Limb (tissue), 2 donors: ENCODE measurements around the gene ASB5.
A peak's percentile ranks its signal among the peaks of the same experiment; 100 is the strongest.

Source experiments
- DNase-seq, 2 donors: peaks; one replicate each; pipeline ENCODE4 v3.0.0-alpha.2; 2016; ENCODE audit errors: extremely low spot score in 2 of 2

Gene ASB5

DNA sequence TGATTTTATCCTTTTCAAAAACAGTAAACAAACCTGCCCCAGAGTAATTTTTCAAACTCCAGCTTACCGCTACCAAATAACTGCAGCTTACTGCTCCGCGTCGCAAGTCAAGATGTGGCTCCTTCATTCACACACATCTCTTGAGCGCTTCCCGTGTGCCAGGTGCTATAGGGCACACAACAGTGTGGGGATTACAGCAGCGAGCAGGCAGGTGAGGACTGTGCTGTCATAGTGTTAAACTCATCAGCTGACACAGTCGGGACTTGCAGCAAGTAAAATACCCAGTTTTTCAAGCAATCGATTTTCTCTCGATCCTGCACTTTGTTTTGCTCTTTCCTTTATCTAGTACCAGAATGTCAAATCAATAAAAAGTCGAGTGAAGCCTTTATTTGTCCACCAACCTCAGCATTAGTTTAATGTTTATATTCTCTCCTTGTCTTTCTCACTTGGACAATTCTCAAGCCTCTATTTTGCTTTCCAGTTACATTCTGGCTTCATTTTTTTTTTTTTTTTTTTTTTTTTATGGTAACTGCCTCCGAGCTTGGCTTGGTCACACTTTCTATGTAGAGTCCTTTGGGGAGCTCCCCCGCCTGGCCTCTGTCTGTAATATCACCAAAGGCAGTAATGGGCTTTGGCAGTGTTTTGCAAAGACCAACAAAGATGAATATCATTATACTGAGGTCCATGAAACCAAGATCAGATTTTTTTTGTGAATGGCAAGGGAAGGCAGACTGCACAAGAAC lies 8.3 kb upstream of the ASB5 start:
- peak in 1 of 2 donors; percentile 42 for DNase-seq

DNA sequence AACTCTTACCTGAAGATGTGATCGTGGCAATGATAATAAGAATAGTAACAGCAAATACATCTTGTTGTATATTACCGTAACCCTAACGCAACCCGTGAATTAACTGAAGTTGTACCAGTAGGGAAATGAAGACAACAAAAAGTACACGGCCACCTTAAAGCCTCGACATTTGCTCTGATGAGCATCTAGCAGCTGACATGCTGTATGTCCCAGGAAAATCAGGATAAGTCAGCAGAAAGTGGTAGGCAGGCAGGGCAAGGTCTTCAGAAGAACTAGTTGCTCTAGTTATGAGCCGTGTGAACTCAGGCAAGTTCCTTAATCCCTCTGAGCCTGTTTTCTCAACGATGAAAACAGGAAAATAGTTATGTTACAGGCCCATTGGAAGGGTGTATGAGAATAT lies 7.7 kb upstream of the ASB5 start:
- no peak for DNase-seq

DNA sequence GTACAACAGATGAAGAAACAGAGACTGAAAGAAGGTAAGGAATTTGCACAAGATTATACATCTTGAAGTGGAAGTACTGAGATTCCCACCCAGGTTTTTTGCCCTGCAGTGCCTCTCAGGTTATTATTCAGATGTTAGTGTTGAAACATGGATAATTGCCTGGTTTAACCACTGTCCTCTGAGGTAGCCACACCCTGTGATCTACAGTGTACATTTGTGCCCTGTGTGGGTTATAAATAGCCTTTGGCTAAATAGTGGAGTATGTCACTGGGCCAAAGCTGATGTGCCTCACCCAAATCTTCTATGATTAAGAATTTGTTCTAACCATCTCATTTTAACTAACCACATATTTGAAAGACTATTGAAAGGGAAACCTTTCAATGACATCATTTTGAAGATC lies 5.4 kb upstream of the ASB5 start:
- no peak for DNase-seq

DNA sequence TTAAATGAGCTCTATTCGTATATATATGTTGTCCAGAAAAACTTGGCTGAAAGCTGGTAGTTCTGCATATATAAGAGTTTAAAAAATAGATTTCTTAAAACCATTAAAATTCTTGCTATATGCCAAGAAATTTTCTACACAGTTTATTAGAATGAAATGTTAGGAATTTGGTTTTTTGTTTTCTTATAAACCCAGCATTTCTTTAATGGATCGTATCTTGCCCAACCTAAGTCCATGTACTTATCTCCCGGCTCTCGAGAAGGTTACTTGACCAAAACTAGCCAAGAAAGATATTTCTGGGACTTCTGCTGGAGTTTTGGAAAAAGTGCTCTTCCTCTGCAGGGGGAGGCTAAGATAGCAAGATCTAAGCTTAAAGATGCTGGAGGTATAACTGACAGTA lies 4.7 kb upstream of the ASB5 start:
- DNase-seq, result no peak

DNA sequence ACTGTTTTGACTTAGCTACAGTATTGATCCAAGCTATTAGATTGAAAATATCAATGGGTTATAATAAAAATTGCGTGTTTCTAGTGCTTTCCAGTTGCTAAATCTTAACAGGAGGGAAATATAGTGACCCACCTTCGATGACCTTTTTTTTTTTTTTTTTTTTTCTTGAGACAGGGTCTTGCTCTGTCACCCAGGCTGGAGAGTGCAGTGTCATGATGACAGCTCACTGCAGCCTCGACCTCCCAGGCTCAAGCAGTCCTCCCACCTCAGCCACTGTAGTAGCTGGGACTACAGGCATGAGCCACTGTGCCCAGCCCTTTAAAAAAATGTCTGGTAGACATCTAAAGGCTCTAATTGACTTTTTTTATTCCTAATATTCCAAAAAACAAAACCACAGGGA lies 3.8 kb upstream of the ASB5 start:
- no peak for DNase-seq

DNA sequence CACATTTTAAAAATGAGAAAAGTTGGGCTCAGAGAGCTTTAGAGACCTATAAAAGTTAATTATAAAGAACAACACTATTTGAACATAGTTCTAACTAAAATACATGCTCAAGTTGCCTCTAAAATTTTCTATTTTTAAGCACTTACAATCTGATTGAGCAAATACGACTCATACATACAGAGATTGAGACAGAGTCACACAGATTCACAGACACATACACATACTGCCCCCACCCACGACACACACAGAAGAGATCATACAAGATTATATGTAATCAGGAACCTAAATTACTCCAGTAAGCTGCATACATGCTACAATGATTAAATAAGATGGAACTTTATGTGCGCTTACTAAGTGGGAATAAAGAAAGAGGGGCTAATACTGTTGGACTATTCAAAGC lies 2.7 kb upstream of the ASB5 start:
- no peak for DNase-seq

DNA sequence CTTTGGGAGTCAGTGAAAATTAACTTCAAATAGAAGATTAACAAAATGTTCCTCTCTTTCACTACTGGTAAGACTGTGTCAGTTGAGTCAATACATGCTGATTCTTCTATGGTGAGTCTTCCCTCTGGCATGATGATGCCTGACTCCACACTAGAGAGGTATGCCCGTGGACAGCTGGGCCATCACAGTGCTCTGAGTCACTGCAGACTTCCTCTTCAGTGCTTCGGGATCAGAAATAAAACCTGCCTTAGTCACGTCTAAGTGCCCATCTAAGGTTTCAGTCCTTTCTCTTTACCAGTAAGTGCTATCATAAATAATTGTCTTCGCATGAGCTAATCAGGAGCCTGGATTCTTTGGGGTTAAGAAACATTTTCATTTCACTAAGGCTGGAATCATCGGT lies 1.6 kb upstream of the ASB5 start:
- DNase-seq, result no peak

DNA sequence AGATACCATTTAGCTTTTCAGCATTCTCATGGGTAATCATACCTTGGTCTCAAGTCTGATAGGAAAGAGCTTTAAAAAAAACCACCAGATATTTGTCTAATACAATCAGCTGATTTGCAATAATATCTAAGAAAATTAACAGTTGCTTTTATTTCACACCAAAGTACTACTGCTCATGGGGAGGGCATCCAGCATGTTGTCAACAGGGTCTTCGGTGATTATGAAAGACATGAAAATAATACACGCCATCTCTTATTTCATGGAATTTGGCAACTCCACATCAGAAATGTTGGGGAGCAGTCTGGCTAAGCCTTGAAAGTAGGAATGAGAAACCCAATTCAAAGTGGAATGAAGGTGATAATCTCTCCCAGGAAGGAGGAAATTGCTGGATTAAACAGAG lies 3.0 kb downstream of the ASB5 start:
- DNase-seq, result no peak

DNA sequence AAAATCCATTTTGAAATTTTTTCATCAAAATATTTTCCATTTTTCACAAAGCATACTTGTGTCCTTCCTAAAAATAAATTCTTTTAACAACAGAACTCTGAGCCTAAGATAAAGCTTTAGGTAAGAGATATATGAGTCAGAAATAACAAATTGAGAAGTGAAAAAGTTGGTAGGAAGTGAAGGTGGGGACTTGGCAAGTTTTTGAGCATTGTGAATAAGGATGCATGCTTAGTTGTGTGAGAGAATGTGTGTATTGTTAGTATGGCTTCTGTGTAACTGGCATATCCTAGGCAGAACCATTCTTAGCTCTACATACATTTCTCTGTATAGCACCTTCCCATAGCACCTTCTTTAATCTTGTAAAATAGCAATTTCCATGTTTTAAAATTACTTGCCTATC lies 6.8 kb downstream of the ASB5 start:
- no peak for DNase-seq

DNA sequence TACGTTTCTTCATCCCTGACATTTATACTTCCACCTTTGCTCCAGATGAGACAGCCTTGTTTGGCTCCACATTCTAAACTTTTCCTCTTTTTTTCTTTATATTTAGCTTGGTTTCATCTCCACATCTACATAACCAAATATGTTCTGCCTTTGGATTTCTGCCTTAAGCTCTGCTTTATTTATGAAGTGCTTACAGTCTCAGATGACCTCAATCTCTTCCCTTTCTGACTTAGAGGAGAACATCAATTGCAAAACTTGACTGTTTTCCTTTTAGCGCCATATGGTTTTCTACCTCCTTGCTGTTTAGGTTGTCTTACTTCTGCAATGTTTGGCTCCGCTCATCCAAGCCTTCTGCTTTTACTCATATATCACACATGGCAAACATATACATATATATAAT lies 7.5 kb downstream of the ASB5 start:
- no peak for DNase-seq

DNA sequence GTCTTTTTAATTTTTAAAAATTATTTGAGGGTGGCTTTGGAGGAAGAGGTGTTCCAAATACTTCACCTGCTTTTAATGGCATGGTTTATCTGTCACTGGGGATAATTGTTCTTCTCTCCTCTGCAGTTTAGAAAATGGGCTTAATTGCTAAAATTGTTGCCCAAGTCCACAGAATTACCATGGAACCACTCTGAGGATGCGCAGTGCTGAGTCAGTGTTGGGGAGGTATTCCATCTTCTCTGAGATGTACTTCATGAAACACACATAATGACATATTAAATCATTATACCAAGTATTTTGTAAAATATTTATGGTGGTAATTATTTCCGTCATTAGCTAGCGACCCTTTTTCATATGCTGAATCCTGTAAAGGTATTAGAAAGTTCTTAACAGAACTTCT lies 8.0 kb downstream of the ASB5 start:
- DNase-seq, result no peak

DNA sequence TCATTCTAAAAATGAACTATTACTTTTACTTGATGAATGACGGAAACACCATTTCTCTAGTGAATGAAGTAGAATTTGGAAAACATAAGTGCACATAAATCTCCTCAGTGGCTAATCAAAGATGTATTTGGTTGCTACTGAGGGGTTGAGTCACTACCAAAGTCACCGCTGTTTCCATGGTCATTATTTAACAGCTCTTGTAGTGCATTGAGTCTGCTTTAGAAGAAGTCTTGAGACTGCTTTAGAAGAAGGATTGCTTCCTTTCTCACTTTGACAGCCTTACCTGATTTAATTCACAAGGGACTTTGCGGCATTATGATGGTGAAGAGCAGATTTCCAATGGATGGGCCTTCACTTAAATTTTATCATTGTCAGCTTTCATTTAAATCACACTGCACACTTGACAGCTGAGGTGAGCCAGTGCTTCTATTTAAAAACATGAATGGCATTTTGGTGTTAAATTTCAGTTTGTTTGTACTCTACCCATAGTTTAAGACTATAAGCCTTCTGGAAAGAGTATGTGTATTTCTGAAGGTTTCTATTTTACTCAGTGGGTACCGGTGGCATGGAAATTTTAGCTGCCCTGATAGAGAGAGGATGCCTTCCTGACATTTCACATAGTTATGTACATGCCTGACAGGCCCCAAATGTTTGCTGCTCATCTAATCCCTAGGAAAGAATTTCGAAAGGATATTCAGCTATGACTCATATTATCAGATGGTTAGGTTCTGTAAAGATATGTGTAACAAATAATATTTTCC lies 9.5 kb downstream of the ASB5 start:
- DNase-seq, result no peak

DNA sequence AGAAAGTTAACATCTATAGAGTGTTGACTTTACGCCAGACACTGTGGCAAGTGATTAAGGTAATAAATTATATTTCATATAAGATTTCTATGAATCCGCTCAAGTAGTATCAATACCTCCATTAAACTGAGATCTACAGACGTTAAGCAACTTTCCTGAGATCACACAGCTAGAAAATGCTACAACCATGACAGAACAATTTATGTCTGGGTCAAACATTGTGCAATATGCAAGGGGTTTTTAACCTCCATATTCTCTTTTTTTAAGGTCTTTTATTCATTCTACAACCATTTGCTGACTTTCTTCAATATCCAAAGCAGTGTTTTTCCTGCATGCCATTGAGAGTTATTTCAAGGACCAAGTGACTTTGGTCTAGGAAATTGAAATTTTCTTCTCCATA lies 10.9 kb downstream of the ASB5 start:
- no peak for DNase-seq

DNA sequence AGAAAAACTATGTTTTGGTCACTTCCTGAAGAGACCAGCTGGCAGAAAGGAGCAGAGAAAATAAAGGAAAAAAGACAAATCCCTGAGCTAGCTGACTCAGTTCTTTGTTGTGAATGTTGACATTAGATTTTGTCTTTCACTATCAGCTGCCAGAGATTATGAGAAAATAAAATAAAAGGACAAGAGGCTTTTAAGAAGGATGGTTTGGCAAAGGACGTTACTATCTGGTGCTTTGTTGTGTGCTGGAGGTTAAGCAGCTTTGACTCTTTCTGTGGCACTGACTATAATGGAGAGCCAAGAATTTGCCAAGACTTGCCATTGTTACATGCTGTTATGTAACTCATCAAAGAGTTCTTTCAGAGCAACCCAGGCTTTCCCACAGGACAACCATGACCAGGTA lies 12.1 kb downstream of the ASB5 start:
- no peak for DNase-seq

DNA sequence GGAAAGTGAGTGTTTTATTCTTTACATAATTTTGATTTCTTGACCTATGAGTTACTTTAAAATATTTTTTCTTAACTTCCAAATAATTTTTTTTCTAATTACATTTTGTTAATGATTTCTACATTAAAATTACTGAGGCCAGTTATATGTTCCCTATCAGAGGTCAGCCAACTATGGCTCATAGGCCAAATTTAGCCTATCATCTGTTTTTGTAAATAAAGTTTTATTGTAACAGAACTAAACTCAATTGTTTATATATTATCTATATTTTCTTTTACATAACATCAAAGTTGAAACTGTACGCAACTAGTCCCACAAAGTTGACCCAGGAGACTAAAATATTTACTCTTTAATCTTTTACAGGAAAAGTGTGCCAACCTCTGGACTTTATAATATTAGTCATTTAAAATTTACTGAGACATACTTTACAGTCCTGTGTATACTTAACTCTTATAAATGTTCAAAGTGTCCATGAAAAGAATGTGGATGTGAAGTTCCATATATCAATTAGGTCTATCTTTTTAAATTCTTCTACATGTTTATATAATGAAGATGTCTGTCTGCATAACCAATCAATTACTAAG lies 26.2 kb downstream of the ASB5 start:
- DNase-seq, result no peak

DNA sequence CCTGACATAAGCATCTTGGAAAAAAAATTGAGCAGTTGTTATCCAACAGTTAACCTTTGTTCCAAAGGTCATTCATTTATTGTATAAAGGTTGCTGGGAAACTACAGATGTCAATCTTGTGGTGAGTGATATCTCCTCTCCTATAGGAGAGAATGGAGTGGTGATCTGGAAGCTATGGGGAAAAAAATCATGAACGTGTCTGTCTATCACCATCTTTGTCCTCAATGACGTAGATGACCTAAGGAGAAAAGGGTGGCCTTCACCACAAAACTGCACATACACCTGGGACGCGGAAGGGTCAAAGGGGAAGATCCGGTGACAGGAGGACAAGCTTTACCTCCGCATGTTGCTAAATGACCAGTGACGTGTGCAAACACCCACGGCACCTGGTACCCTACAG lies 27.3 kb downstream of the ASB5 start:
- no peak for DNase-seq

DNA sequence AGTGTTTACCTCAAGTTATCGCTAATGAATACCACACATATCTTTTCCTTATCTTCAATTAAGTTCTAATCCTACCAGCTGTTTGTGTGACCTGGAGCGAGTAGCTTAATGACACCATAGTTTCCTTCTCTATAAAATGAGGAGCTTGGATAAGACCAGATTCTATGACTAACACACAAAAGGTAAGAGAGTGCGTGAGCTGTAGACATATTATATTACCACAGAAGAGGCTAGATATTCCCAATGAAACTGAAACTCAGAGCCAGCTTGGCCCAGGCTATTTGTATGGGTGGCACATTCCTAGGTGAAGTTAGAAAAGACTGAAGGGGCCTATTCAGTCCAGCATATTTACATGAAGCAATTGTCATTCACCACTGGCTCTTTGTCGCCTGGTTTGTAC lies 30.2 kb downstream of the ASB5 start:
- peak in 1 of 2 donors; percentile 15 for DNase-seq

DNA sequence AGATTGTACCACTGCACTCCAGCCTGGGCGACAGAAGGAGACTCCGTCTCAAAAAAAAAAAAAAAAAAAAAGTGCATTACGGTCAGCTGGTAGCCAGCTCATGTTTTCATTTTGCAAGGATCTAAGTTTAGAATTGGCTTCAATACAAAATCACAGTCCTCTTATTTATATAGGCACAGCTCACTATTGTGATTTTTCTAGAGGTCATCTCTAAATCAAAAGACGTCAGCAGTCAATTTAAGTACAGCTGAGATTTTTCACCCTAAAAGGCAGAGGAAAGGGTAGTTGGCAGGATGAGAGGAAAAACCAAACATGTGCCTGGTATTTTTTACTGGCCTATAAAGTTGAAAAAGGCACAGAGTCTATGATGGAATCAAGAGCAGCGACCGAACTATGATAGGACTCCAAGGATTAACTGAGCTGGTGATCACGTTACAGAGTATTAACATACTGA lies 30.8 kb downstream of the ASB5 start:
- DNase-seq, result peak in 1 of 2 donors; percentile 64

DNA sequence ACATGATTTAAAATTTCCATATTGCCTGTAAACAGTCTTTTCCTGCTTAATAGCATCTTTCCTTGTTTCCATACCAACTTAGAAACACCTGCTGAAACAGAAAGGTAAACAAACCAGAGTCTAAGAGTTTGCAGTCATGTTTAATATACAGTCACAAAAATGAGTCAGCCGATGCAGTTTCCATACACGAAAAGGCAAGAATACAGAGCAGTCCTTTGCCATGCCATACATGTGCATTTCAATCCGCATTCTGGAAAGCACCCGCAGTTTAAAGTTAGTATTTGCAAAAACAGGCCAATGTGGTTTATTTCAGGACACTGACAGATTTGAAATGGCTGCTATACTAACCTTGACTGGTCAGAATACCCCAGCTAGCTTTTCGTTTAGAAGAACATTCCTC lies 32.1 kb downstream of the ASB5 start:
- DNase-seq, result no peak

DNA sequence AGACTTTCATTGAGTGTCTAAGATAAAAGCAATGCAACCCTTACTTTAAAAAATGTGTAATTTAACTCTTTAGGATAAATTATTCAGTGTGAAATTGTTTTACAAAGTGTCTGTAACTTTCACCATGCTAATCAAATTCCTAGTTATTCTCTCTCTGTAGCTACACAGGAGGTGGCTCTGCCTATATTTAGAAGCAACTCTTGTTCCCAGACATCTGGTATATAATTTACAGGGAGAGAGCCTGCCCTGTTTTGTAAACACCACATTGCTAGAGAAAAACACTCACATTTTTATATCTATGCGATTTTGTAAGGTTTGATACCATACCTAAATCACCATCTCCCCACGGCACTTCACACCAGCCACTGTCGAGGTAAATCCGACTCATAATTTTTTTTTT lies 38.2 kb downstream of the ASB5 start:
- DNase-seq, result peak in 1 of 2 donors; percentile 22

DNA sequence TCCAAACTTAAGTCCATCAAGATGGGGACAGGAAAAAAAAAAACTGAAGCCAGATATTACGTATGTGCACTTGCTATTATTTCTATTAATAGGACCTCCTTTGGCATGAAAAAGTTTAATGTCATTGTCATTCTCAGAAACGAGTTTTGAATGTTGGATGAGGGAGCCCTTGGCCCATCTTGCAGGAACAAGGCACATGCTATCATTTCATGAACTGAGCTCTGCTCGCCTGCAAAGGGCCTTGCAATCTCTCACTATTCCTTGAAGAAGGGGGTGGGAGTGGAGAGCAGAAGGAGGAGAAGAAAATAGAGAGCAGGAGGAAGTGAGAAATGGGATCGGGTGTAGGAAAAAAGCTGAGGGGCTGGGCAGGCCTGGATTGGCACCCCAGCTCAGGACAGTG lies 39.4 kb downstream of the ASB5 start:
- DNase-seq, result no peak

DNA sequence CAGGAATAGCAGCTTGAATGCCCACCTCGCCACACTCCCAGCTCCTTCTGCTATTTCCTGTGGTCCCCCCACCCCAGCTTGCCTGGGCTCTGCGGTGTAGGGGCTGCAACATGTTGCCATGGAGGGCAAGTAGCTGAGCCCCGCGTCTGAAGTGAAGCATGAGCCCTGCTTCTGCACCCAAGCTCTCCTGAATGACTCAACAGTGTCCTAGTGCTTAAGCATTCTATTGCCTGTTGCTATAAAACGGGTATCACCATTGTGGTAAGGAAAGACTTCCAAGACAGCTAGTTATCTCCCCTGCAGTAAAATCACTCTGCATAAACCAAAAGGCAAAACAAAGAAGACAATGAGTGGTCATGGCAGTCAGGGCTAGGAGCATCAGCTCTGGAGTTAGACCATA lies 42.3 kb downstream of the ASB5 start:
- DNase-seq, result no peak

DNA sequence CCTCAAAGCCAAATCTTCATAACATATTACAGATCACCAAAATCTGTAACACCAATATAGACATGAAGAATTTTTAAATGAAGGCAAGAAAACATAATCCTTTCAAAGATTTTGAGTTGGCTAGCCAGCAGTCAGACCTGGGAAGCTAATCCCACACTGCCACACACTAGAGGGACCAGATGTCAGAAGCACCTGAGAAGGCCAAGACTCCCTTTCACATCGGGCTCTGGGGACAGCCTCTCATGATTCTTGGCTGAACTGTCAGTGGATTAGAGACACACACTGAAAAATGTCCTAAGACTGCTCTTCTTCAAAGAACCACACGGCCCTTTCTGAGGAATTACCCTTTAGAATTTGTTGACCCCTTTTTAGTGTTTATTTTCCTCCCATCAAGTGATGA lies 45.5 kb downstream of the ASB5 start:
- no peak for DNase-seq
